Measurements from ENCODE around the gene FASN.

GRCh38 chr17:82086941-82087906 lies 10.8 kb downstream of the FASN start:
- TF ChIP-seq CTCF (IDR thresholded peaks at IDR 0.05) (no peak), EP300 (IDR thresholded peaks at IDR 0.05) (no peak), POLR2A (IDR thresholded peaks at IDR 0.05) (no peak)
